GM12878 (cell line): ENCODE data around the gene ZDHHC11B. TPM values are rescaled to one million over a fixed set of nuclear protein-coding genes. Genes with fewer than 3 reads are reported as not detected.

Experiments used
- ATAC-seq: fragments of 200-7000 bp; cut with Tn5 transposase; 3 replicates; pipeline ENCODE4 v1.9.1; 2020; ENCODE audit warnings: mild to moderate bottlenecking, moderate library complexity
- BruUV-seq: library from RNA; stranded (reverse); fragments of 400-500 nt; replicated peaks from 2 replicates; lab custom pipeline; 2021; lab: Mats Ljungman, UMichigan
- CTCF ChIA-PET: fragments of 300-600 bp; sonication (Branson Sonifier 250); formaldehyde crosslinking; extraction: SDS; loops from one replicate; lab custom pipeline; 2021; ENCODE audit warnings: inconsistent platforms; lab: Yijun Ruan, JAX
- POLR2A ChIA-PET: fragments of 350-600 bp; formaldehyde crosslinking; extraction: SDS; loops from one replicate; lab custom pipeline; 2021; ENCODE audit warnings: inconsistent platforms; lab: Charles Lee
- RAD21 ChIA-PET: fragments of 300-600 bp; sonication (Branson Sonifier 250); formaldehyde crosslinking; loops from one replicate; lab custom pipeline; 2023; ENCODE audit warnings: antibody characterized with exemption; ENCODE audit not compliant: unreplicated experiment; lab: Charles Lee
- SMC1A ChIA-PET: fragments of 300-600 bp; sonication (Branson Sonifier 250); formaldehyde crosslinking; loops from one replicate; lab custom pipeline; 2023; ENCODE audit not compliant: unreplicated experiment, uncharacterized antibody; lab: Charles Lee
- DNase-seq: peaks from one replicate; pipeline ENCODE4 v3.0.0-alpha.2; 2011; ENCODE audit warnings: low read depth, low spot score
- FAIRE-seq: peaks from 3 replicates; lab custom pipeline; 2011; peaks lifted over from hg19 to GRCh38; lab: Jason Lieb, UNC
- H2AFZ ChIP-seq: 2 replicates; pipeline ENCODE4 v1.6.0; 2011; ENCODE audit warnings: low read depth, low read length, control low read depth; ENCODE audit not compliant: control insufficient read depth
- H3K27ac ChIP-seq: 2 replicates; pipeline ENCODE4 v1.5.1; 2011; ENCODE audit warnings: control low read depth; ENCODE audit not compliant: control insufficient read depth, insufficient read depth
- H3K27me3 ChIP-seq, 2 experiments: replicated peaks in 1 of 2; 2 replicates each; pipeline versions ENCODE4 v1.6.0 to v1.6.1; 2011; ENCODE audit warnings: low read length in 1 of 2; ENCODE audit not compliant: control insufficient read depth in 2 of 2, insufficient read depth in 2 of 2
- H3K36me3 ChIP-seq, 2 experiments: 2 replicates each; pipeline ENCODE4 v1.5.1; 2011; ENCODE audit warnings: low read length in 1 of 2; ENCODE audit not compliant: control insufficient read depth in 2 of 2, insufficient read depth in 2 of 2
- H3K4me1 ChIP-seq: 2 replicates; pipeline ENCODE4 v1.6.1; 2011; ENCODE audit warnings: mild to moderate bottlenecking, low read length, moderate library complexity, mixed read lengths; ENCODE audit not compliant: control insufficient read depth, insufficient read depth
- H3K4me2 ChIP-seq: 2 replicates; pipeline ENCODE4 v1.6.0; 2011; ENCODE audit warnings: control low read depth; ENCODE audit not compliant: control insufficient read depth, insufficient read depth
- H3K4me3 ChIP-seq: fragments of 200-600 bp; sonication (generic); 2 replicates; pipeline ENCODE4 v1.5.1; 2016
- H3K79me2 ChIP-seq: 2 replicates; pipeline ENCODE4 v1.6.0; 2011; ENCODE audit warnings: low read length; ENCODE audit not compliant: control insufficient read depth, insufficient read depth
- H3K9ac ChIP-seq: 2 replicates; pipeline ENCODE4 v1.8.0; 2011; ENCODE audit warnings: low read length, control low read depth, mixed read lengths; ENCODE audit not compliant: control insufficient read depth, insufficient read depth
- H3K9me3 ChIP-seq: replicated peaks from 3 replicates; pipeline ENCODE4 v1.5.1; 2011; ENCODE audit warnings: mild to moderate bottlenecking, low read length; ENCODE audit not compliant: control insufficient read depth, insufficient read depth
- H4K20me1 ChIP-seq: 2 replicates; pipeline ENCODE4 v1.6.0; 2011; ENCODE audit not compliant: control insufficient read depth, insufficient read depth
- ETV6 ChIP-seq, 2 experiments: fragments of 450-650 bp in 1 of 2; IDR thresholded peaks in 1 of 2; conservative IDR thresholded peaks in 1 of 2; 2 replicates each; pipeline ENCODE4 v1.6.1; 2014; ENCODE audit warnings: antibody characterized with exemption in 1 of 2, borderline replicate concordance in 1 of 2, low read depth in 1 of 2, mild to moderate bottlenecking in 1 of 2, moderate library complexity in 1 of 2
- FOS ChIP-seq: IDR thresholded peaks from 3 replicates; pipeline ENCODE4 v1.6.1; 2011; ENCODE audit warnings: borderline replicate concordance; ENCODE audit not compliant: insufficient read length; ENCODE audit errors: extremely low read depth
- FOXM1 ChIP-seq: IDR thresholded peaks from 2 replicates; pipeline ENCODE4 v1.6.1; 2012; ENCODE audit warnings: low read depth, mild to moderate bottlenecking, inconsistent platforms, low read length, moderate library complexity
- HDAC6 ChIP-seq: fragments of 200-600 bp; sonication (generic); IDR thresholded peaks from one replicate; pipeline ENCODE4 v1.8.0; 2017; ENCODE audit warnings: antibody characterized with exemption; ENCODE audit not compliant: unreplicated experiment
- IRF4 ChIP-seq: IDR thresholded peaks from 2 replicates; pipeline ENCODE4 v1.6.1; 2011; ENCODE audit warnings: low read depth, low read length
- MTA2 ChIP-seq: fragments of 450-650 bp; IDR thresholded peaks from 2 replicates; pipeline ENCODE4 v1.6.1; 2016; ENCODE audit warnings: low read depth, mild to moderate bottlenecking, moderate library complexity
- NFXL1 ChIP-seq: fragments of 450-650 bp; IDR thresholded peaks from 2 replicates; pipeline ENCODE4 v1.6.1; 2017; ENCODE audit warnings: antibody characterized with exemption, mild to moderate bottlenecking, borderline replicate concordance
- NR2C2 ChIP-seq: IDR thresholded peaks from 2 replicates; pipeline ENCODE4 v1.6.1; 2011; ENCODE audit warnings: borderline replicate concordance, low read depth; ENCODE audit not compliant: control insufficient read depth, insufficient read length
- POU2F2 ChIP-seq: IDR thresholded peaks from 3 replicates; pipeline ENCODE4 v1.6.1; 2011; ENCODE audit warnings: low read depth, mild to moderate bottlenecking, low read length, borderline replicate concordance
- RELA ChIP-seq: fragments of 450-650 bp; IDR thresholded peaks from 2 replicates; pipeline ENCODE4 v1.8.0; 2014; ENCODE audit warnings: borderline replicate concordance; ENCODE audit not compliant: partially characterized antibody
- RFX5 ChIP-seq: IDR thresholded peaks from 2 replicates; pipeline ENCODE4 v1.6.1; 2011; ENCODE audit warnings: low read depth, low read length, improper control_type of control experiment
- SIX5 ChIP-seq: IDR thresholded peaks from 2 replicates; pipeline ENCODE4 v1.6.1; 2011; ENCODE audit warnings: mild to moderate bottlenecking, low read depth, low read length, moderate library complexity; ENCODE audit not compliant: severe bottlenecking
- SPI1 ChIP-seq: IDR thresholded peaks from 2 replicates; pipeline ENCODE4 v1.6.1; 2011; ENCODE audit warnings: low read depth, mild to moderate bottlenecking, low read length, moderate library complexity, borderline replicate concordance; ENCODE audit not compliant: insufficient read depth
- ZNF207 ChIP-seq: fragments of 450-650 bp; IDR thresholded peaks from 2 replicates; pipeline ENCODE4 v1.6.1; 2014; ENCODE audit warnings: antibody characterized with exemption, mild to moderate bottlenecking, borderline replicate concordance
- ZNF24 ChIP-seq: fragments of 450-650 bp; IDR thresholded peaks from 2 replicates; pipeline ENCODE4 v1.6.1; 2017; ENCODE audit warnings: antibody characterized with exemption, mild to moderate bottlenecking
- ZSCAN29 ChIP-seq: fragments of 450-650 bp; IDR thresholded peaks from 2 replicates; pipeline ENCODE4 v1.6.1; 2017; ENCODE audit warnings: mild to moderate bottlenecking, moderate library complexity
- WGBS: methylation state at CpG from one replicate; pipeline ENCODE4 v1.1.6; 2016; ENCODE audit warnings: low lambda C conversion rate; ENCODE audit not compliant: insufficient replicate concordance, insufficient coverage; ENCODE audit errors: missing lambda C conversion rate; 5-methylcytosine and 5-hydroxymethylcytosine counted together
- in situ Hi-C: fragments of 300-500 bp; cut with MboI; formaldehyde crosslinking; loops from 9 replicates; pipeline ENCODE4 v1.14.3; 2018; ENCODE audit warnings: mixed read lengths
- intact Hi-C: fragments of 100-400 bp; cut with micrococcal nuclease; formaldehyde crosslinking; loops from one replicate; pipeline ENCODE4 v1.14.2; 2022; ENCODE audit not compliant: unreplicated experiment
- polyA plus RNA-seq, 11 experiments: library from polyadenylated mRNA; depleted of rRNA in 4 of 11; unstranded in 6 of 11; stranded (reverse) in 5 of 11; fragments of >200 nt; fragmentation: Nextera tagmentation in 4 of 11; fragmentation: Illumina TruSeq in 1 of 11; extraction: Ambion mirVana in 4 of 11; extraction: Trizol in 1 of 11; gene quantifications; 1 replicate in 1 of 11; 2 replicates in 10 of 11; pipeline versions ENCODE4 v1.2.1 to v1.2.3, GENCODE V29; 2011 to 2016; ENCODE audit warnings: inconsistent platforms in 2 of 11, missing spikeins in 2 of 11, low read depth in 1 of 11
- total RNA-seq, 4 experiments: library from RNA; depleted of rRNA in 3 of 4; stranded (reverse); fragments of >200 nt in 3 of 4; fragmentation: Illumina TruSeq in 1 of 4; extraction: Trizol in 1 of 4; gene quantifications; 2 replicates each; pipeline versions ENCODE4 v1.2.1 to v1.2.3, GENCODE V29; 2013 to 2021
- TF ChIP-seq, protein P1 (sequence below): IDR thresholded peaks from 2 replicates; pipeline ENCODE4 v1.6.1; 2011; ENCODE audit warnings: low read depth, mild to moderate bottlenecking, low read length, moderate library complexity, borderline replicate concordance; ENCODE audit errors: extremely low read depth
- TF ChIP-seq, protein P2 (sequence below): IDR thresholded peaks from 2 replicates; pipeline ENCODE4 v1.6.1; 2011; ENCODE audit warnings: mild to moderate bottlenecking, low read depth, low read length, moderate library complexity; ENCODE audit not compliant: insufficient replicate concordance

ZDHHC11B gene
- total and polyA plus RNA-seq, 10 of the 15 experiments (the other 5 are each of a cell fraction or from before 2014, with no cell fraction given), result 0.01 to 0.10 (median 0.09) TPM; not detected in 7

DNA sequence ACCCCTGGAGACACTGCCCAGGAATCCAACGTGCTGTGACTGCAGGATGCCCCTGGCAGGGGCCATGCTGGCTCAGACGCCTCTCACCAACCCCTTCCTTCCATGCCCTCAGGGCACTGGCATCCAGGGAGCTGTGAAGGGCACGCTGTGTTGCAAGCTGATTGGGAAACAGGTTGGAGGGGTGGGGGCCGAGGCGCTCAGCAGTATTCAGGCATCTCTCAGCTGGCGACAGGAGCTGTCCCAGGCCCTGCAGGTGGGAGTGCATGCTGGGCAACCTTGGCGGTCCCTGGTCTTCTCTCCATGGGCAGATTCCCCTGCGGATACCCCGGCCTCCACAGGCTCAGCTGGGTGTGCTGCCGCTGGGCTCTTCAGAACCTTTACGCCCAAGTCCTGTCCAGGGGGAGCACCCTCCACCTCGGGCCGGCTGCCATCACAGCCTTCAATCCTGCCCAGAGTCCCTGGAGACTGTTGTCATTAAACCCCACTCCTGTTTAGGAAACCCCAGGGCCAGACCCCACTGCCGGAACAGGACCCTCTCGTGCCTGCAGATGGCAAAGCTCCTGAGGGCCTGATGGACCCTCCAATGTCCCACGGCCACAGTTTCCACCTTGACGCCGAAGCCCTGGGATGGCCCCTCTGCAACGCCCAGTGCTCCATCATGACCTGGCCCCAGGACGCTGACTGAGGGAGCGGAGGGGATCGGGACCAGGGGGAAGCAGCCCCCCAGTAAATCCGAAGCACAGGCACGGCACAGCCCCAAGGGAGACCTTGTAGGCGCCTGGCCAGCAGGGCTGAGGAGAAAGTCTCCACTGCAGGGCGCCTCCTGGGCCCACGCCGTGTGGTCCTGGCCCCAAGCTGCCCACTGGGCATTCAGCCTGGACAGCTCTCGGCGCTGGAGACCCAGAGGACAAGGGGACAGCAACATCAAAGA lies 100.7 kb downstream of the ZDHHC11B start:
- no peaks in the 10 kb centered on the region for H3K79me2 ChIP-seq
- ChIA-PET CTCF (no interaction called here), SMC1A (no interaction called here), POLR2A (no interaction called here), RAD21 (no interaction called here)
- WGBS, result 38% methylated on average over 30 of the region's 30 CpGs
- H2AFZ ChIP-seq, result no peak overlapping the region
- intact Hi-C loops, result no loop called here
- no peaks in the 10 kb centered on the region for H3K9me3 ChIP-seq
- FAIRE-seq (no peak), ATAC-seq (no peak; the same call in 2 of the 3 replicates), DNase-seq (no peak)
- BruUV-seq, result no TSS peak
- H3K4me1 ChIP-seq, result no peaks in the 10 kb centered on the region
- H3K36me3 ChIP-seq, result no peaks in the 10 kb centered on the region
- H3K9ac ChIP-seq, result no peak overlapping the region
- in situ Hi-C loops, result loop anchor here (5.0 kb wide), 1 partner anchor 93 kb away; no protein-coding TSS in a partner anchor
- H3K27ac ChIP-seq, result no peak overlapping the region
- H4K20me1 ChIP-seq, result no peaks in the 10 kb centered on the region
- H3K4me3 ChIP-seq, result no peak overlapping the region
- H3K4me2 ChIP-seq, result no peak overlapping the region
- H3K27me3 ChIP-seq, result no peaks in the 10 kb centered on the region
- TF ChIP-seq RELA (no peak), SIX5 (no peak), RFX5 (no peak), ZSCAN29 (no peak), NR2C2 (no peak), HDAC6 (no peak), MTA2 (no peak), SPI1 (no peak), ETV6 (conservative IDR thresholded peaks at IDR 0.05 in 1 of 2, IDR thresholded peaks at IDR 0.05 in 1 of 2; ENCODE audit: borderline replicate concordance in 1 of 2, low read depth in 1 of 2) (no peak), POU2F2 (no peak), NFXL1 (no peak), FOS (no peak), IRF4 (no peak), ZNF207 (no peak), FOXM1 (no peak), ZNF24 (no peak)
- TF ChIP-seq, protein P1, sequence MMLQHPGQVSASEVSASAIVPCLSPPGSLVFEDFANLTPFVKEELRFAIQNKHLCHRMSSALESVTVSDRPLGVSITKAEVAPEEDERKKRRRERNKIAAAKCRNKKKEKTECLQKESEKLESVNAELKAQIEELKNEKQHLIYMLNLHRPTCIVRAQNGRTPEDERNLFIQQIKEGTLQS, result no peak
- TF ChIP-seq, protein P2, sequence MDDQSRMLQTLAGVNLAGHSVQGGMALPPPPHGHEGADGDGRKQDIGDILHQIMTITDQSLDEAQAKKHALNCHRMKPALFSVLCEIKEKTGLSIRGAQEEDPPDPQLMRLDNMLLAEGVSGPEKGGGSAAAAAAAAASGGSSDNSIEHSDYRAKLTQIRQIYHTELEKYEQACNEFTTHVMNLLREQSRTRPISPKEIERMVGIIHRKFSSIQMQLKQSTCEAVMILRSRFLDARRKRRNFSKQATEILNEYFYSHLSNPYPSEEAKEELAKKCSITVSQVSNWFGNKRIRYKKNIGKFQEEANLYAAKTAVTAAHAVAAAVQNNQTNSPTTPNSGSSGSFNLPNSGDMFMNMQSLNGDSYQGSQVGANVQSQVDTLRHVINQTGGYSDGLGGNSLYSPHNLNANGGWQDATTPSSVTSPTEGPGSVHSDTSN, result no peak
